A673 (cell line): ENCODE measurements around the gene RUNX2. TPM values are rescaled to one million over a fixed set of nuclear protein-coding genes. Genes with fewer than 3 reads are reported as not detected.

ENCODE experiments used
- BruUV-seq: library from RNA; stranded (reverse); fragments of 400-500 nt; replicated peaks from 2 replicates; lab custom pipeline; 2021; lab: Mats Ljungman, UMichigan
- CTCF ChIA-PET: fragments of 300-600 bp; sonication (Branson Sonifier 250); formaldehyde crosslinking; loops from one replicate; lab custom pipeline; 2022; ENCODE audit warnings: antibody characterized with exemption; lab: Charles Lee
- POLR2A ChIA-PET: fragments of 300-600 bp; sonication (Branson Sonifier 250); formaldehyde crosslinking; loops from one replicate; lab custom pipeline; 2022; ENCODE audit warnings: antibody characterized with exemption; ENCODE audit not compliant: low non-redundant PET; lab: Charles Lee
- DNase-seq: peaks from one replicate; pipeline ENCODE4 v3.0.0-alpha.2; 2015; ENCODE audit warnings: low spot score
- H3K27ac ChIP-seq: fragments of 200-600 bp; sonication (generic); 2 replicates; pipeline ENCODE4 v1.5.1; 2016; ENCODE audit warnings: mixed run types, low read depth, mild to moderate bottlenecking, mixed read lengths, antibody characterized with exemption, low read length; ENCODE audit not compliant: poor library complexity, severe bottlenecking
- H3K27me3 ChIP-seq: fragments of 200-600 bp; sonication (generic); replicated peaks from 2 replicates; pipeline ENCODE4 v1.6.1; 2017; ENCODE audit warnings: mixed run types, low read depth, mild to moderate bottlenecking, mixed read lengths, antibody characterized with exemption, low read length; ENCODE audit not compliant: insufficient read depth, poor library complexity
- H3K36me3 ChIP-seq: fragments of 200-600 bp; sonication (generic); 2 replicates; pipeline ENCODE4 v1.6.1; 2016; ENCODE audit warnings: mixed run types, mild to moderate bottlenecking, mixed read lengths, antibody characterized with exemption, low read length; ENCODE audit not compliant: insufficient read depth, poor library complexity, severe bottlenecking
- H3K4me1 ChIP-seq: fragments of 200-600 bp; sonication (generic); 2 replicates; pipeline ENCODE4 v1.6.1; 2017; ENCODE audit warnings: mixed run types, mild to moderate bottlenecking, mixed read lengths, antibody characterized with exemption, low read length; ENCODE audit not compliant: insufficient read depth, poor library complexity, severe bottlenecking
- H3K4me3 ChIP-seq: fragments of 200-600 bp; sonication (generic); 2 replicates; pipeline ENCODE4 v1.5.1; 2016; ENCODE audit warnings: low read depth, mixed run types, mild to moderate bottlenecking, mixed read lengths, low read length; ENCODE audit not compliant: poor library complexity, severe bottlenecking
- H3K9me3 ChIP-seq: fragments of 200-600 bp; sonication (generic); 2 replicates; pipeline ENCODE4 v1.6.1; 2016; ENCODE audit warnings: mixed run types, low read depth, mild to moderate bottlenecking, mixed read lengths, antibody characterized with exemption, low read length; ENCODE audit not compliant: poor library complexity, severe bottlenecking
- EZH2 ChIP-seq: fragments of 200-600 bp; sonication (generic); IDR thresholded peaks from 2 replicates; pipeline ENCODE4 v1.6.1; 2017; ENCODE audit warnings: borderline replicate concordance, low read depth, mild to moderate bottlenecking, mixed read lengths, antibody characterized with exemption, low read length; ENCODE audit not compliant: poor library complexity, severe bottlenecking
- intact Hi-C: fragments of 100-400 bp; cut with micrococcal nuclease; formaldehyde crosslinking; loops from one replicate; pipeline ENCODE4 v1.10.0; 2022; ENCODE audit not compliant: unreplicated experiment
- total RNA-seq: library from RNA; stranded (reverse); gene quantifications from 2 replicates; pipeline ENCODE4 v1.2.3, GENCODE V29; 2021
- TF ChIP-seq, protein P1 (sequence below): fragments of 300-800, 200-600 bp; sonication (generic); conservative IDR thresholded peaks from 2 replicates; pipeline ENCODE4 v1.5.1; 2017; ENCODE audit warnings: low read depth, mild to moderate bottlenecking, antibody characterized with exemption, low read length, moderate library complexity, mixed read lengths

Gene RUNX2
- total RNA-seq, 1 experiment from 2014 or later = 4.9 TPM

DNA sequence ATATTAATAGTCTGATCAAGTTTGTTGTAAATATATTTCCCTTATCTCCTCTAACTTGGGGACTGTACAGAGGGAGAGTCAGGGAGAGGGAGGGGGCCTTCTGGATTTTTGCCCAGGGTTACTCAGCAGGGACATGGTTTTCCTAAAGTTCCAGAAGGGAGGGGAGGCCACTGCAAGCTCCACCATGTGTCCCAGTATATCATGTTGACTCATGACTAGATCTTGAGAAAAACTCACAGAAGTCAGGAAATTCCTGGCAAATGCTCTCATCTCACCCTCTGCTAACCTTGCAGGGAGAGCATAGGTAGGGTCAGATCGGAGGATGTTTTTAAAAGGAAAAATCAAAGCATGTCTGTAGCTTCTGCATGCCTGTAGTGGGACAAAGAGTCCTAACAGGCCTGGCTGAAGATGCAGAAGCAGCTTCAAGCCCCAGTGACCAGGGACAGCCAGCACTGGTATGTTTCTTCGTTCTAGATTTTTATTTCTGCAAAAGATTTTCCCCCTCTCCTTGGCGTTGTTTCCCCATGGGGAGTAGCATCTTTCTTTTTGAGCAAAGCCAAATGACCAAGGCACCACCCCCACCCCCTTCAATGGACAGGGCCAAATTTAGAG lies 322.5 kb downstream of the RUNX2 start:
- Histone ChIP-seq H3K4me1 (no peaks in the 10 kb centered on the region), H3K27ac (no peak overlapping the region), H3K9me3 (no peaks in the 10 kb centered on the region), H3K36me3 (no peaks in the 10 kb centered on the region), H3K4me3 (no peak overlapping the region), H3K27me3 (no peaks in the 10 kb centered on the region)
- TF ChIP-seq, protein P1, sequence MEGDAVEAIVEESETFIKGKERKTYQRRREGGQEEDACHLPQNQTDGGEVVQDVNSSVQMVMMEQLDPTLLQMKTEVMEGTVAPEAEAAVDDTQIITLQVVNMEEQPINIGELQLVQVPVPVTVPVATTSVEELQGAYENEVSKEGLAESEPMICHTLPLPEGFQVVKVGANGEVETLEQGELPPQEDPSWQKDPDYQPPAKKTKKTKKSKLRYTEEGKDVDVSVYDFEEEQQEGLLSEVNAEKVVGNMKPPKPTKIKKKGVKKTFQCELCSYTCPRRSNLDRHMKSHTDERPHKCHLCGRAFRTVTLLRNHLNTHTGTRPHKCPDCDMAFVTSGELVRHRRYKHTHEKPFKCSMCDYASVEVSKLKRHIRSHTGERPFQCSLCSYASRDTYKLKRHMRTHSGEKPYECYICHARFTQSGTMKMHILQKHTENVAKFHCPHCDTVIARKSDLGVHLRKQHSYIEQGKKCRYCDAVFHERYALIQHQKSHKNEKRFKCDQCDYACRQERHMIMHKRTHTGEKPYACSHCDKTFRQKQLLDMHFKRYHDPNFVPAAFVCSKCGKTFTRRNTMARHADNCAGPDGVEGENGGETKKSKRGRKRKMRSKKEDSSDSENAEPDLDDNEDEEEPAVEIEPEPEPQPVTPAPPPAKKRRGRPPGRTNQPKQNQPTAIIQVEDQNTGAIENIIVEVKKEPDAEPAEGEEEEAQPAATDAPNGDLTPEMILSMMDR = no peak
- TF ChIP-seq EZH2 = no peak
- DNase-seq = no peak
- intact Hi-C loops = no loop called here
- CTCF ChIA-PET = no interaction called here
- POLR2A ChIA-PET = interaction anchor here (0.5 to 0.6 kb wide), 2 partner anchors 167 to 742 kb away, joined by 3 read pairs; no protein-coding TSS in a partner anchor
- no TSS peak for BruUV-seq

DNA sequence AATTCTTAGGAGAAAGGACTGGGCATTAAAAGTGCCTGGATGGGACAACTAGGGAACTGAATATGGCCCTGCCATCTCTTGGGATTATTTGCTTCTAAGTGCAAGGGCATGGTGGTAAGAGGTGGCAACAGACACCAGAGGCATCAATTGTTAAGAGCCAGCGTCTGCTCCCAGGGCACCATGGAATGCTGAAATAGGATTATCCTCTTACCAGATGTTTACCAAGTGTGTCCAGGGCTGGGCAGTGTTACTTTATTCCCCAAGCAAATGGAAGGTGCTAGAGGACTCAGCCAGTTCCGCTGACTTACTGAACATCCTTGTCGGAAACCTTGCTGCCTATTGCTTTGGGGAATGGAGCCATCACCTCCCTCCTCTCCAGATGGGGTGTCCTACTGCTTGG lies 323.2 kb downstream of the RUNX2 start:
- H3K4me1 ChIP-seq = no peaks in the 10 kb centered on the region
- ChIA-PET CTCF (no interaction called here), POLR2A (no interaction called here)
- intact Hi-C loops = no loop called here
- no peaks in the 10 kb centered on the region for H3K36me3 ChIP-seq
- no peak overlapping the region for H3K27ac ChIP-seq
- TF ChIP-seq, protein P1 = no peak
- TF ChIP-seq EZH2 = no peak
- no peaks in the 10 kb centered on the region for H3K27me3 ChIP-seq
- H3K4me3 ChIP-seq = no peak overlapping the region
- H3K9me3 ChIP-seq = no peaks in the 10 kb centered on the region
- no peak for DNase-seq
- no TSS peak for BruUV-seq

DNA sequence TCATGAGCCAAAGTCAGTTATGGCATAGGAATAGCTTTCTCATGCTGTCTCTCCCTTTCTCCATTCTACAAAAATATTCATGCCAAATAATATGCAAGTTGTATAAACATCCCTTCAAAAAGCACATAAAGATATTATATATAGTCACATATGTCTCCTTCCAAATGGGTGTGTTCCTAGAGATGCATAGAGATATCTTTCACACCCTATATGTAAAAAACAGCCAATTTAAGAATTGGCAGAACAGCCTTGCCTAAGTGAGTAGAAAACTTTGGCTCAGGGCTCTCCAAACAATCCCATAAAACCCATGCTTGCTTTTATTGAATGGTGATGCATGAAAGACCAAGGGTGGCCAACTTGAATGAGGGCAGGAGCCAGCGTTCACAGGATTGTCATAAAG lies 324.3 kb downstream of the RUNX2 start:
- Histone ChIP-seq H3K27me3 (no peaks in the 10 kb centered on the region), H3K27ac (no peak overlapping the region), H3K9me3 (no peaks in the 10 kb centered on the region), H3K4me1 (no peaks in the 10 kb centered on the region), H3K4me3 (no peak overlapping the region), H3K36me3 (no peaks in the 10 kb centered on the region)
- no TSS peak for BruUV-seq
- CTCF ChIA-PET = interaction anchor here (0.6 kb wide), 1 partner anchor 944 kb away, joined by 3 read pairs; no protein-coding TSS in a partner anchor
- POLR2A ChIA-PET = no interaction called here
- no peak for DNase-seq
- no peak for TF ChIP-seq EZH2
- TF ChIP-seq, protein P1 = no peak
- intact Hi-C loops = no loop called here
